A549 treated with ZK216348 at 1 μM for 4 hours (cell line): ENCODE results near the gene RASGRP4. TPM values are rescaled to one million over a fixed set of nuclear protein-coding genes. Genes with fewer than 3 reads are reported as not detected.

Experiments used
- total RNA-seq: library from RNA; stranded (reverse); fragments of 200-300 nt; extraction: Qiagen RNA extraction; gene quantifications from 5 replicates; pipeline ENCODE4 v1.2.3, GENCODE V29; 2022; ENCODE audit warnings: low read depth

RASGRP4 gene
- 0.06 to 0.45 TPM in 2 of 5 replicates, not detected in the others for total RNA-seq

DNA sequence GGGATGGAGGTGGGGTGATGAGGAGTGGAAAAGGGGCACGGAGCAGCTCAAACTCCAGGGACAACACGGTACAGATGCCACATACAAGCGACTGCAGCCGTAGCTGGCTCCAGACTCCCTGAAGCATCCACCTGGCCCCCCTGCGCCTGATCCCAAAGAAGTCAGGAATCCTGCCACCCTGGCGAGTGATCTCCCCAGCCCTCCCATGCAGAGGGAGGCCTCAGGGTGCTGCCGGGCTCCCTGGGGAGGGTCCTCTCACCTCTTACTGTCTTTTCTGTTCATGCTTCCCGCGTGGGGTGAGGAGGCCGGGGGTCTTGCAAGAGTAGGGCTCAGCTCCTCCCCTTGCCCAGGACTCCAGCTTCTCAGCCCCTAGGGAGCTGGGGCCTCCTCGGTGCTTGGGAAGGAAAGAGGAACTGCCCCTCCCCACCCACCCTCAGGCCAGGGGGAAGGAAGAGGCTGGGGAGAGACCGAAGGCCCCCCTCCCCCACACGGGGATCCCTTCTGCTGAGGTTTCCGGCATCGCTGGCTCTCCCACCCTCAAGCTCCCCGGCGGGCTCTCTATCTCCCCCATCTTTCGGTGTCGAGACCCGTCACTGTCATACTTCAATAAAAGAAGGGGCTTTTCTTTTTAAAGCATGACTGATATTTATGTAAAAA lies at the start of gene RASGRP4:
RASGRP4 (minus strand) TSS at position 410 of the 657 bp plus-strand sequence; CDS start at position 282, 128 bp downstream.

DNA sequence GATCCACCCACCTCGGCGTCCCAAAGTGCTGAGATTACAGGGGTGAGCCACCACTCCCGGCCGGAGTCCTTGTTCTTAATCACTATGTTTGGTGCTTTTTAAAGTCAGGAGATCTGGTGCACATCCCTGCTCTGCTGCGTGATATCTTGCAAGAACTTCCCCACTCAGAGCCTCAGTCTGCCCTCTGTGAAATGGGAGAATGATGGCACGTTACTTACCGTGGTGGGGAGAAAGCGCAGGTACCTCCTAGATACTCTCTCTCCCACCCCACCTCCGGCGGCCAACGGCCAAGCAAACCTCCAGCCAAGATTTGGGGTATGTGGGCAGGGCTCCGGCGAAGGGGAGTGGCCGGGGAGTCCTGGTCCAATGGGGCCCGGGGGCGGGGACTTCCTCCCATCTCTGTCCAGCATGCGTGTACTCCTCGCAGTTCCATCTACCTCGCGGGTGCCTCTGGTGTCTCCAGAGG lies 7.3 kb upstream of the RASGRP4 start, which contains the start of gene RYR1:
RYR1 (plus strand) TSS at position 424 of the 466 bp plus-strand sequence. CDS start 139 bp downstream, outside the sequence.

DNA sequence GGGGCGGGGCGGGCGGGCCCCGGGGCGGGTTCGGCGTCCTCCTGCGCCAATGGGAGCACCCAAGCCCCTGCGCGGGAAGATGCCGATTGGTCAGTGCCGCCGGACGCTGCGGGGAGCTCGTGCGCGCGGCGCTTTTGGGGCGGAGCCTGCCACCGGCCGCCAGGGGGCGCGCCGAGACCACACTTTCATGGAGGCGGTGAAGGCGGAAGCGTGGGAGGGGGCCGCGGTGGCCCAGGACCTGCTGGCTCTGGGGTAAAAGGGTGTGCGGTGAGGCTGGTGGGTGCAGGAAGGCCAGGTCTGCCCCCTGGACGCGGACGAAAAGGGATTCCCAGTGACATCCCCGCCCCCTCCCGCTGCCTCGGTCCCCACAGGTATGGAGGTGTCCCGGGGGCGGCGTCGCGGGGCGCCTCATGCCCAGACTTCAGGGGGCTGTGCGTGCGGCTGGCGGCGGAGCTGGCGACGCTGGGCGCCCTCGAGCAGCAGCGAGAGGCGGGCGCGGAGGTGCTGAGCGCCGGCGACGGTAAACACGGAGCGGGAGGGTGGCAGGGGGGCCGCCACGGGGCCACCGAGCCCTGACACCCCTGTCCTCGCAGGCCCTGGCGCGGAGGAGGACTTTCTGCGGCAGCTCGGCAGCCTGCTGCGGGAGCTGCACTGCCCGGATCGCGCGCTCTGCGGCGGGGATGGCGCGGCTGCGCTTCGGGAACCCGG lies 22.9 kb downstream of the RASGRP4 start, which contains the start of gene FAM98C:
FAM98C (plus strand) TSS at position 127 of the 708 bp plus-strand sequence; CDS start at position 188, 61 bp downstream.

GRCh38 chr19:38388349-38389100 lies 37.5 kb downstream of the RASGRP4 start, which contains the start of gene SPRED3:
Gene SPRED3, plus strand, starts transcription at chr19:38388697. Its CDS starts 1,606 bp downstream, at chr19:38390303.

DNA sequence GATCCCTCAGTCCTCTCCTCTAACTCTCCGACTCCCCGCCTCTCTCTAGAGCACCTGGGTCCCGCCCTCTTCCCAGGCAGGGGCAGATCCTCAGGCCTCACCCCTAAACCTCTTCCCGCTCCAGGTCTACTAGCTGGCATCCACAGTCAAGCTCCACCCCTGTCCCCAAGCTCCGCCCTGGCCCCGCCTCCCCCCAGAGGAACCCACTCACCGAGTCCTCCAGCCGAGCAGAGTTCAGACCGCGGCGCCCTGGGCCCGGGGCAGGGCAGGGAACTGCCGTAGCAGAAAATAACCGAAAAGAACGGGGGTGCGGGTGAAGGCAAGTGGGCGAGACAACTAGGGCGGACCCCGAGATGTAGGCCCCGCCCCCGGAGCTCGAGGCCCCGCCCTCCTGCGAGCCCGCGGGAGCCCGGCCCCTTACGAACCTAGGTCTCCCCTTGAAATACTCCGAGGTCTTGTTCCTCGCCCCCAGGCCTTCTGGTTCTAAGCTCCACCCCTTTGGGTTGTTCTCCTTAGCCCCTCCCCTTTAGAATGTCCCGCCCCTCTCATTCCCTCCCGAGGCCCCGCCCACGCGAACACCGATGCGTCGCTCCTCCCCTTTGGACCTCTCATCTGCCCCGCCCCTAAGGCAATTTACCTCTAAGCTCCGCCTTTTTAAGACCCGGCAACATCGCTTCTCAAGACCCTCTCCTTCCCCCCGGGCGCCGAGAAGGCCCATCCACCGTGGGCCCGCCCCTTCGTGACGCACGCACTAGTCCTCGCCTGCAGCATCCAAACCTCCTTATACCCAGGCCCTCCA lies 38.3 kb downstream of the RASGRP4 start, which contains the start of gene GGN:
GGN (minus strand) TSS at position 485 of the 799 bp plus-strand sequence. CDS start 773 bp downstream, outside the sequence.

GRCh38 chr19:38374332-38375097 lies 51.5 kb downstream of the RASGRP4 start, which contains the start of gene PSMD8:
Gene PSMD8, plus strand, starts transcription at chr19:38374571. Its CDS starts 31 bp downstream, at chr19:38374602.

Other genes starting within 250 kb of the RASGRP4 start
- 3.6 to 5.8 TPM (median 4.8 TPM) in 5 replicates for gene DPF1, start 202.0 kb downstream of the RASGRP4 start, total RNA-seq
- gene PPP1R14A, start 169.8 kb downstream of the RASGRP4 start, total RNA-seq = 61.1 to 125 TPM (median 113 TPM) in 5 replicates
- gene SPINT2, start 161.6 kb downstream of the RASGRP4 start, total RNA-seq = 246 to 361 TPM (median 324 TPM) in 5 replicates
- 493 to 766 TPM (median 736 TPM) in 5 replicates for gene C19orf33, start 122.0 kb downstream of the RASGRP4 start, total RNA-seq
- gene YIF1B, start 110.3 kb downstream of the RASGRP4 start, total RNA-seq = 72.7 to 140 TPM (median 127 TPM) in 5 replicates
- 3.6 to 6.3 TPM (median 4.6 TPM) in 5 replicates for gene KCNK6, start 106.4 kb downstream of the RASGRP4 start, total RNA-seq
- 0.77 to 2.6 TPM (median 1.8 TPM) in 5 replicates for gene CATSPERG, start 90.4 kb downstream of the RASGRP4 start, total RNA-seq
- gene PSMD8, start 51.6 kb downstream of the RASGRP4 start, total RNA-seq = 458 to 529 TPM (median 473 TPM) in 5 replicates
- gene GGN, start 38.2 kb downstream of the RASGRP4 start, total RNA-seq = 0.13 to 0.83 TPM (median 0.40 TPM) in 5 replicates
- 1.4 to 3.5 TPM (median 2.5 TPM) in 5 replicates for gene SPRED3, start 37.5 kb downstream of the RASGRP4 start, total RNA-seq
- gene FAM98C, start 23.1 kb downstream of the RASGRP4 start, total RNA-seq = 13.0 to 29.0 TPM (median 26.1 TPM) in 5 replicates
- 3.0 to 7.3 TPM (median 5.6 TPM) in 5 replicates for gene RYR1, start 7.5 kb upstream of the RASGRP4 start, total RNA-seq
- gene MAP4K1, start 191.7 kb upstream of the RASGRP4 start, total RNA-seq = 0.28 to 1.3 TPM (median 0.75 TPM) in 5 replicates
- 691 to 913 TPM (median 708 TPM) in 5 replicates for gene EIF3K, start 193.0 kb upstream of the RASGRP4 start, total RNA-seq
- 958 to 1,261 TPM (median 1,171 TPM) in 5 replicates for gene ACTN4, start 221.4 kb upstream of the RASGRP4 start, total RNA-seq